KG1 (cell line): ENCODE measurements around the gene TMPRSS11F.

Experiments used
- DNase-seq: peaks from one replicate; lab custom pipeline; 2025; lab: John Stamatoyannopoulos, UW

The TMPRSS11F gene

DNA sequence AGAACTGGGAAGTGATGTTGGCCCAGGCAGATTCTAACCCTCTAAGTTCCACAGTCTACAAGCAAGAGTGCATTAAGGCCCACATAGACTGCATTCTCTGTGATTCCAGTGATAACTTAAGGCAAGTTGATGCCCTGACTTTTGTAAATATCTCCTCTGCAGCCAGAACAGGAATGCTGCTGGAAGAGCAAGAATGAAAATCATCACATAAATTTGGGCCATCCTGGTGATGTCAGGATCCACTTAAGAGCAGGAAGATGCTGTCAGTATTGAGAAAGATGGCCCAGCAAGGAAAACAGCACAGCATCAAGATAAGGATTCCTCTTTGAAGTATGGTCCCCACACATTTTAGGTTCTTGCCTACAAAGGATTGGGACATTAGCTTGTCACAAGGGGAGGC lies 52.4 kb downstream of the TMPRSS11F start:
- DNase-seq: no peak

DNA sequence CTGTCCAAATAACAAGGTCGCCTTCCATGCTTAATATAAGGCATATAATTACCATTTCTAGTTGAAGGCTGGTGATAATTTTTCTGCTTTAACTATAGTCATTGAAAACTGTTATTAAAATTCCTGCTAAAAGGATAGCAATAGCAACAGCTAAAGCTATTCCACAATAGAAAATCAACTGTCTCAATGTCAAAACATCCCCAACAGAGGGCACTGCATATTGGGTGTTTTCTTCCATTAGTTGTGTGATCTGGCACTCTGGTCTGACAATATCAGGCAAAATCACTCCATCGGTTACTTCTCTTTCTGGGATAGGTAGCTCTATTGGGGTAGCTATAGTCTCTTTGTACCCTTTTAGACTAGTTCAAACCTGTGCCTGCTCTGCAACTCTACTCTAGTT lies 53.5 kb downstream of the TMPRSS11F start:
- DNase-seq: no peak

- DNase-seq: no peak
These were observed 55.3 kb downstream of the TMPRSS11F start for GRCh38 chr4:68074397-68074796.

- no peak for DNase-seq
These were observed 59.4 kb downstream of the TMPRSS11F start for GRCh38 chr4:68070302-68070701.

GRCh38 chr4:68062501-68062900 lies 67.2 kb downstream of the TMPRSS11F start:
- DNase-seq: no peak

GRCh38 chr4:68038272-68038671 lies 91.4 kb downstream of the TMPRSS11F start:
- DNase-seq: no peak

GRCh38 chr4:68021185-68021584 lies 108.5 kb downstream of the TMPRSS11F start:
- no peak for DNase-seq

- no peak for DNase-seq
These were observed 118.0 kb downstream of the TMPRSS11F start for GRCh38 chr4:68011684-68012083.
